Adipocyte (in vitro differentiated cells): ENCODE measurements around the gene MACROD2.

Source experiments
- DNase-seq: peaks from one replicate; pipeline ENCODE4 v3.0.0-alpha.2; 2015; ENCODE audit warnings: low read depth
- H3K27me3 ChIP-seq: replicated peaks from 2 replicates; pipeline ENCODE4 v1.7.0; 2013; ENCODE audit warnings: mild to moderate bottlenecking, low read length, moderate library complexity; ENCODE audit not compliant: control insufficient read depth, insufficient read depth
- H3K36me3 ChIP-seq: 2 replicates; pipeline ENCODE4 v1.7.0; 2013; ENCODE audit warnings: low read length, mild to moderate bottlenecking, moderate library complexity; ENCODE audit not compliant: control insufficient read depth, insufficient read depth, severe bottlenecking
- H3K4me1 ChIP-seq: 2 replicates; pipeline ENCODE4 v1.7.0; 2013; ENCODE audit warnings: mild to moderate bottlenecking, low read length, moderate library complexity; ENCODE audit not compliant: control insufficient read depth, insufficient read depth
- H3K4me3 ChIP-seq: 2 replicates; pipeline ENCODE4 v1.7.0; 2013; ENCODE audit warnings: mild to moderate bottlenecking, low read length, moderate library complexity
- H3K9ac ChIP-seq: 2 replicates; pipeline ENCODE4 v1.7.0; 2013; ENCODE audit warnings: mild to moderate bottlenecking, low read length, moderate library complexity
- H3K9me3 ChIP-seq: 2 replicates; pipeline ENCODE4 v1.7.0; 2013; ENCODE audit warnings: mild to moderate bottlenecking, low read length, moderate library complexity; ENCODE audit not compliant: control insufficient read depth

MACROD2 gene

GRCh38 chr20:15710636-15711035 is 1715.3 kb downstream of the MACROD2 start:
- DNase-seq: no peak
- Histone ChIP-seq H3K4me3 (no peak overlapping the region), H3K27me3 (no peaks in the 10 kb centered on the region), H3K9me3 (no peaks in the 10 kb centered on the region), H3K36me3 (no peaks in the 10 kb centered on the region), H3K9ac (no peak overlapping the region), H3K4me1 (no peaks in the 10 kb centered on the region)

- Histone ChIP-seq H3K9me3 (no peaks in the 10 kb centered on the region), H3K4me1 (no peaks in the 10 kb centered on the region), H3K4me3 (no peak overlapping the region), H3K36me3 (no peaks in the 10 kb centered on the region), H3K9ac (no peak overlapping the region), H3K27me3 (no peaks in the 10 kb centered on the region)
- DNase-seq: no peak
Measured at GRCh38 chr20:15711177-15711576, 1715.9 kb downstream of the MACROD2 start.

GRCh38 chr20:15716256-15716655 is 1720.9 kb downstream of the MACROD2 start:
- H3K9ac ChIP-seq: no peak overlapping the region
- H3K9me3 ChIP-seq: no peaks in the 10 kb centered on the region
- no peak overlapping the region for H3K4me3 ChIP-seq
- no peaks in the 10 kb centered on the region for H3K36me3 ChIP-seq
- no peaks in the 10 kb centered on the region for H3K4me1 ChIP-seq
- DNase-seq: no peak
- no peaks in the 10 kb centered on the region for H3K27me3 ChIP-seq

DNA sequence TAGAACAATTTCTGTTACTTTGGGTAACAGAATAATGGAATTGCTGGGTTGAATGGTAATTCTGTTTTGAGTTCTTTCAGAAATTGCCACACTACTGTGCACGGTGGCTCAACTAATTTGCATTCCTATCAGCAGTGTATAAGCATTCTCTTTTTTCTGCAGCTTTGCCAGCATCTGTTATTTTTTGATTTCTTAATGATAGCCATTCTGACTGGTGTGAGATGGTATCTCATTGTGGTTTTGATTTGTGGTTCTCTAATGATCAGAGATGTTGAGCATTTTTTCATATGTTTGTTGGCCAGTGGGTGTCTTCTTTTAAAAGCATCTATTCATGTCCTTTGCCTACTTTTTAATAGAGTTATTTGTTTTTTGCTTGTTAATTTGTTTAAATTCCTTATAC is 1731.1 kb downstream of the MACROD2 start:
- no peak overlapping the region for H3K9ac ChIP-seq
- H3K4me1 ChIP-seq: no peaks in the 10 kb centered on the region
- H3K4me3 ChIP-seq: no peak overlapping the region
- peaks cover 5% of the 10 kb centered on the region for H3K9me3 ChIP-seq
- H3K27me3 ChIP-seq: no peaks in the 10 kb centered on the region
- no peaks in the 10 kb centered on the region for H3K36me3 ChIP-seq
- DNase-seq: no peak

DNA sequence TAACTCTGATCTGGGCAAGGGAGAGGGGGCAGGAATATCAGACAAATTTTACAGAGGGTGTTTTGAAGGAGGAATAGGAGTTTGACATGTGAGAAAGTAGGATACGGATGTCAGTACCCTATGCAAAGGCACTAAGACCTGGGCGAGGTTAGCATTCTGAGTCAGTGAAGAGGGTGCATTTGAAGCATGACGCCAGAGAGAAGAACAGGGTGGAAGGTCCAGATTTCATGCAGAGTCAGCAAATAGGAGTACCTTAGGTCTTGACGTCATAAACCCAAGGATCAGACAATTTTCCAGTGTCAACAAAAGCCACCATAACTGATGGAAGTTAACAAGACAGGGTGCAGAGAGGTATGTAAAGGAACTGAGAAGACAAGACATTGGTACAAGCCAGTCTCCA is 1738.7 kb downstream of the MACROD2 start:
- Histone ChIP-seq H3K9me3 (no peaks in the 10 kb centered on the region), H3K27me3 (no peaks in the 10 kb centered on the region), H3K4me3 (no peak overlapping the region), H3K4me1 (no peaks in the 10 kb centered on the region), H3K36me3 (no peaks in the 10 kb centered on the region), H3K9ac (no peak overlapping the region)
- DNase-seq: no peak

- Histone ChIP-seq H3K9me3 (no peaks in the 10 kb centered on the region), H3K9ac (no peak overlapping the region), H3K4me1 (no peaks in the 10 kb centered on the region), H3K4me3 (no peak overlapping the region), H3K27me3 (no peaks in the 10 kb centered on the region), H3K36me3 (no peaks in the 10 kb centered on the region)
- DNase-seq: no peak
Measured at GRCh38 chr20:15739035-15739434, 1743.7 kb downstream of the MACROD2 start.

- H3K9me3 ChIP-seq: no peaks in the 10 kb centered on the region
- H3K4me1 ChIP-seq: no peaks in the 10 kb centered on the region
- H3K9ac ChIP-seq: no peak overlapping the region
- H3K27me3 ChIP-seq: no peaks in the 10 kb centered on the region
- H3K4me3 ChIP-seq: no peak overlapping the region
- no peak for DNase-seq
- no peaks in the 10 kb centered on the region for H3K36me3 ChIP-seq
Measured at GRCh38 chr20:15740046-15740775, 1744.9 kb downstream of the MACROD2 start.

DNA sequence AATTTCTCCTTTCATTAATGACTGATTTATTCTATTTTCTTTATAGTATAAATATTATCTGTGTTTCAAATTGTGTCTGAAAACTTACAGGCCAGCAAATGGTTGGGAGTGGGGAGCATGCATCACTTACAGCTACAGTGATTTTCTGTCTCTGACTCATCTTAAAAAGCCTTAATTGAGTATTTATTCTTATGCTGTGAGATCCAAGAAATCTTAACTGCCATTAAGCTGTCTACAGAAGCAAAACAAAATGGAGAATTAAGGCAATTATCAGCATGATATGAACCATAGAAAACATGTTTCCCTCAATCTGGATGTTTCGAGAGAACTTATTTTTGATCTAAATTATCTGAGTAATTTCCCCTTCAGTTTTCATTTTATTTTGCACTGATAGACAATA is 1746.8 kb downstream of the MACROD2 start:
- Histone ChIP-seq H3K9ac (no peak overlapping the region), H3K4me1 (no peaks in the 10 kb centered on the region), H3K27me3 (no peaks in the 10 kb centered on the region), H3K36me3 (no peaks in the 10 kb centered on the region), H3K4me3 (no peak overlapping the region), H3K9me3 (peaks cover 1% of the 10 kb centered on the region)
- no peak for DNase-seq

DNA sequence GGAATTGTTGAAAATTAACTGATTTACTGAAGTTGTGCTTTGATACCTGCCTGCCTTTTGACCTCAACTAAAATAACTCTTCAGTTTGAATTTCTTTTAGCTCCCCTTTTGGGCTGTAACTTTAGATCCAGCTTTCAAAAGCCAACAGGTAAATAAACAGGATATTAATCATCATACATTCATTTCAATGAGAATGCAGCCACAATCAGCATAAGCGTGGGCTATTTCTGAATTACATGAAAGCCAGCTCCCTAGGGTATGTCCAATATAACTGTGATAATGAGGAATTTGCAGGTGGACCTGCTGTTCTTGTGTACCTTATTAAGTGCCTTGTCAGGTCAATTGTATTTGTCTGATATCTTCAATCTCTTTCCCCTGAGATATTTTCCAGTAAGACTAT is 1747.3 kb downstream of the MACROD2 start:
- Histone ChIP-seq H3K4me3 (no peak overlapping the region), H3K27me3 (no peaks in the 10 kb centered on the region), H3K9me3 (peaks cover 6% of the 10 kb centered on the region), H3K4me1 (no peaks in the 10 kb centered on the region), H3K36me3 (no peaks in the 10 kb centered on the region), H3K9ac (no peak overlapping the region)
- DNase-seq: no peak

- Histone ChIP-seq H3K27me3 (no peaks in the 10 kb centered on the region), H3K4me1 (peaks cover 3% of the 10 kb centered on the region), H3K36me3 (no peaks in the 10 kb centered on the region), H3K9ac (no peak overlapping the region), H3K9me3 (no peaks in the 10 kb centered on the region), H3K4me3 (no peak overlapping the region)
- no peak for DNase-seq
Measured at GRCh38 chr20:15756002-15756753, 1760.9 kb downstream of the MACROD2 start.

- DNase-seq: no peak
- Histone ChIP-seq H3K4me1 (peaks cover 3% of the 10 kb centered on the region), H3K9me3 (no peaks in the 10 kb centered on the region), H3K4me3 (no peak overlapping the region), H3K9ac (no peak overlapping the region), H3K36me3 (no peaks in the 10 kb centered on the region), H3K27me3 (no peaks in the 10 kb centered on the region)
Measured at GRCh38 chr20:15756754-15757115, 1761.4 kb downstream of the MACROD2 start.
